DMS153 treated with DMSO at 0.1 percent for 48 hours (cell line): ENCODE data around the gene BEST1.
"Not testable (repeated sequence)": the region's sequence is repeated elsewhere in the genome, so short reads cannot be mapped to it uniquely, and the experiment has no call there.

Experiments
- DNase-seq: peaks from one replicate; lab custom pipeline; 2025; ENCODE audit not compliant: unreplicated experiment; lab: John Stamatoyannopoulos, UW

Gene BEST1

DNA sequence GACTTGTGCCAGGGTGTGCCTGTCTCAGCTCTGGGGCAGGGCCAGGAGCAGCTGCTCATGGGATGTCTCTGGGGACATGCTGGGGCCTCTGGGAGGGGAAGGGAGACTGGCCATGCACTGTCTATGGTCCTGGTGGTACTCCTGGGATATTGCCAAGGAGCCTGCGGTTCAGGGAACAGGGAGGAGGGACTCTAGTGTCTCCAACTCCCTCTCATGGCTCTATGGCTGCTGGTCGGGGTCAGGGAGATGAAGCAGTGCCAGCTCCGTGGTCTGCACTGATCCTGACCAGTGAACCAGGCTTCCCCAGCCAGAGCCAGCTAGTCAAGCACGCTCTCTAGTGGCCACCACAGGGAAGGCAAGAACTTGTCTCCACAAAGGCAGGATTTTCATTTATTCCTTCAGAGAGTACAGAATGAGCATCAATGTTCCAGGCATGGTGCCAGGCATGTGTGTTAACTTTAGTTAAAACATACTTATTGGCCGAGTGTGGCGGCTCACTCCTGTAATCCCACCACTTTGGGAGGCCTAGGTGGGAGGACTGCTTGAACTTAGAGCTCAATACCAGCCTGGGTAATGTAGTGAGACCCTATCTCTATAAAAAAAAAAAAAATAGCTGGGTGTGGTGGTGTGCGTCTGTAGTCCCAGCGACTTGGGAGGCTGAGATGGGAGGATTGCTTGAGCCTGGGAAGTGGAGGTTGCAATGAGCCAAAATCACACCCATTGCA lies 2.5 kb upstream of the BEST1 start:
- DNase-seq: peak; percentile 76

DNA sequence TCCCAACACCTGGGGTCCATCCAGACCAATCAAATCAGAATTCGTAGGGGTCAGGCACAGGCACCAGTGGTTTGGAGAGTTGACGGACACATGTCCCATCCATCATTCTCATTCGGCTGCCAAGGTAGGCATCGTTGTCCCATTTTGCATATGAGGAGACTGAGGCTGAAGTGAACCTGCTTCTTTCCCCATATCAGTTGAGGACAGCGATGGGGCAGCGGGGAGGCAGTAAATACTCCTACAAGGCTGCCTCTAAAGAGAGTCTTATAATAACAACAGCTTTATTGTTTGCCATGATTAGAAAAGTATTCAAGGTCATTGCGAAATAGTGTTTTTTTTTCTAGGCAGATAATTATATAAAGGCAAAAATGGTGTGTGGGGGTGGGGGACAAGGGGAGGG lies 1.6 kb upstream of the BEST1 start:
- DNase-seq: no peak

DNA sequence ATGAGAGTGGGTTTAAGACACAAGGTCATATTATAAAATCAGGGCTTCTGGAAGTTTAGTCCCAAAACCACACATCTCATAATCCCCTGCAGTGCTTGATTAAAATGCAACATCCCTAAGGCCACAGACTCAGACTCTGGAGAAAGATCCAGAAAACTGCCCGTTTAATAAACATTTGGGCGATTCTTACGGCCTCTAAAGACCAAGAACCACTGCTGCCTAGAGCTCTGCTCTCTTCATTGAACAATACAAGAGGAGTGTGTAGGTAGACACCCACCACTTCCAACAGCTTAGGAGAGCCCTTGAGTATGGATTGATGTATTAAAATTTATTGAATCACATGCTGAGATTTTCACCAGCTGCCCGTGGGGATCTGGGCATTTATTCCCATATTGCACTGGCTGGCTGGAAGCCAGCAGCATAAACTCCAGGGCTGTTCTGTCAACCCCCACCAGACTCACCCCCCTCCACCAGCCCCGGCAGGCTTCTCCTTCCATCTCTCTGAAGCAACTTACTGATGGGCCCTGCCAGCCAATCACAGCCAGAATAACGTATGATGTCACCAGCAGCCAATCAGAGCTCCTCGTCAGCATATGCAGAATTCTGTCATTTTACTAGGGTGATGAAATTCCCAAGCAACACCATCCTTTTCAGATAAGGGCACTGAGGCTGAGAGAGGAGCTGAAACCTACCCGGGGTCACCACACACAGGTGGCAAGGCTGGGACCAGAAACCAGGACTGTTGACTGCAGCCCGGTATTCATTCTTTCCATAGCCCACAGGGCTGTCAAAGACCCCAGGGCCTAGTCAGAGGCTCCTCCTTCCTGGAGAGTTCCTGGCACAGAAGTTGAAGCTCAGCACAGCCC lies 749 bp upstream of the BEST1 start:
- DNase-seq: peak; percentile 36

DNA sequence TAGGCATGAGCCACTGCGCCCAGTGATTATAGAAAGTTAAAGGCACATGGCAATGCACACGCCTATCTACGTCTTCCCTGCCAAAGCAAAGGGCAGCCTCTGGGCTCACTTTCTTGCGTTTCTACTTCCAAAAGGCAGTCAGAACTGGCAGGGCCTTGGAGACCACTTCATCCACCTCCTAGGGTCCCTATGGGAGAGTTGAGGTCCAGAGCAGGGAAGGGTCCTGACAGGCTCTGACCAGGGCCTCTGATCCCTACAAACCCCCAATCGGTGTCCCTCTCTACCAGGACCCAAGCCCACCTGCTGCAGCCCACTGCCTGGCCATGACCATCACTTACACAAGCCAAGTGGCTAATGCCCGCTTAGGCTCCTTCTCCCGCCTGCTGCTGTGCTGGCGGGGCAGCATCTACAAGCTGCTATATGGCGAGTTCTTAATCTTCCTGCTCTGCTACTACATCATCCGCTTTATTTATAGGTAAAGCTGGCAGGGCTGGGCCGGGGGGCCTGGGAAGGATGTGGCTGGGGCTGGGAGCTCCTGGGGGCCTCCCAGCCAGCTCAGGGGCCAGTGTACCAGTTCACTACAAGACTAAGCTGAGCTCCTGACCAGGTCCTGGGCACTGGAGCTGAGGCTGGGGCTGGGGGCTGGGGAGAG lies 1.5 kb downstream of the BEST1 start:
- no peak for DNase-seq

DNA sequence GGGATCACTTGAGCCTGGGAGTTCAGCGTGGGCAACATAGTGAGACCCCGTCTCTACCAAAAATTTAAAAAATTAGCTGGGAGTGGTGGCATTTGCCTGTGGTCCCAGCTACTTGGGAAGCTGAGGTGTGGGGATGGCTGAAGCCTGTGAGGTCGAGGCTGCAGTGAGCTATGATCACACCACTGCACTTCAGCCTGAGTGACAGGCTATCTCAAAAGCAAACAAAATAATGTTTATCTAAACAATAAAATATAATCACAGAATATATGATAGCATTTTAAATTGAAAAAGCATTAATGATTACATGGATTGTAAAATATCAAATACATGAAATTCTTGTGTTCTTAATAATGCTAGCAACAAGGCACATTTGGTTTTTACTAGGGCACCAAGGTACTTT lies 2.7 kb downstream of the BEST1 start:
- DNase-seq: no peak

DNA sequence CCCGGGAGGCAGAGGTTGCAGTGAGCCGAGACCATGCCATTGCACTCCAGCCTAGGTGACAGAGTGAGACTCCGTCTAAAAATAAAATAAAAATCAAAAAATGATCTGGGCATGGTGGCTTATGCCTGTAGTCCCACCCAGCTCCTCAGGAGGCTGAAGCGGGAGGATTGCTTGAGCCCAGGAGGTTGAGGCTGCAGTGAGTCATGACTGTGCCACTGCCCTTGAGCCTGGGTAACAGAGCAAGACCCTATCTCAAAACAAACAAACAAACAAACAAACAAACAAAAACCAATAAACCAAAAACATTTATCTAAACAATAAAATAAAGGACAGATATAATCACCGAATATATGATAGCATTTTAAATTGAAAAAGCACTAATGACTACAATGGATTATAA lies 3.5 kb downstream of the BEST1 start:
- DNase-seq: not testable (repeated sequence)

DNA sequence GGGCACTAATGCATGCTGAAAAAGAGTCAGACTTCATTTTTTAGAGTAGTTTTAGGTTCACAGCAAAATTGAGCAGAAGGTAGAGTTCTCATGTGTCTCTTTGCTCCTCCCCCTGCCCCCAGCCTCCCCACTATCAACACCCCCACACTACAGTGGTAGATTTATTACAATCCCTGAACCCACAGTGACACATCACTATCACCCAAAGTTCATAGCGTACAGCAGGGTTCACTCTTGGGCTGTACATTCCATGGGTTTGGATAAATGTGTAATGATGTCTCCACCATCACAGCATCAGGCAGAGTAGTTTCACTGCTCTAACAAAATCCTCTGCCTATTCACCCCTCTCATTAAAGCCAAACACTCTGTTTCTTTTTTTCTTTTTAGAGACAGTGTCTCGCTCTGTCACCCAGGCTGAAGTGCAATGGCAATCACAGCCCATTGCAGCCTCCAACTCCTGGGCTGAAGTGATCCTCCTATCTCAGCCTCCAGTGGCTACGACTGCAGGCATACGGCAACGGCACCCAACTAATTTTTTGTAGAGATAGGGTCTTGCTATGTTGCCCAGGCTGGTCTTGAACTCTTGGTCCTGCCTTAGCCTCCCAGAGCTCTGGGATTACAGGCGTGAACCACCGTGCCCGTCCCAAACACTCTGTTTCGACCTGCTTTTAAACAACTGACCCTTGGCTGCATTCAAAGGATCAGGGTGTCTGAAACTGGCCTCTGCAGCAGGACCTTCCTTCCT lies 4.1 kb downstream of the BEST1 start:
- no peak for DNase-seq

DNA sequence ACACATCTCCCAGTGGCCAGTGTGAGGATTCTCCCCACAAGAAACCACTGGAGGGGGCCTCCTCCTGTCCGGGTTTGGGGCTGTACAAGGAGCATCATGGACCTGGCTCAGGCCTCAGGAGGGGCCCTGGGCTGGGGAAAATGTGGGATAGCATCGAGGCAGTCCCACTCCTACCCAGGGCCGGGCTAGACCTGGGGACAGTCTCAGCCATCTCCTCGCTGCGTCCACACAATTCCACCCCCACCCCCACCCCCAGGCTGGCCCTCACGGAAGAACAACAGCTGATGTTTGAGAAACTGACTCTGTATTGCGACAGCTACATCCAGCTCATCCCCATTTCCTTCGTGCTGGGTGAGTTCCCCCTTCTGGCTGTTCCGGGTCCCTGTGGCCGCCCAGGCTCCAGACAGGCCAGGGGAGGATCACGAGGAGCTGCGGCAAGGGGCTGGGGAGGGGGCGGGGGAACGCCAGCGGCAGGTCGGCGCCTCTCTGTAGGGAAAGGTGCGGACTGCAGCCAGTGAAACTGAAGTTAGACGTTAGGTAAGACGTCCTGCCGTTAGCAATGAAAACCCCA lies 4.8 kb downstream of the BEST1 start:
- DNase-seq: no peak

DNA sequence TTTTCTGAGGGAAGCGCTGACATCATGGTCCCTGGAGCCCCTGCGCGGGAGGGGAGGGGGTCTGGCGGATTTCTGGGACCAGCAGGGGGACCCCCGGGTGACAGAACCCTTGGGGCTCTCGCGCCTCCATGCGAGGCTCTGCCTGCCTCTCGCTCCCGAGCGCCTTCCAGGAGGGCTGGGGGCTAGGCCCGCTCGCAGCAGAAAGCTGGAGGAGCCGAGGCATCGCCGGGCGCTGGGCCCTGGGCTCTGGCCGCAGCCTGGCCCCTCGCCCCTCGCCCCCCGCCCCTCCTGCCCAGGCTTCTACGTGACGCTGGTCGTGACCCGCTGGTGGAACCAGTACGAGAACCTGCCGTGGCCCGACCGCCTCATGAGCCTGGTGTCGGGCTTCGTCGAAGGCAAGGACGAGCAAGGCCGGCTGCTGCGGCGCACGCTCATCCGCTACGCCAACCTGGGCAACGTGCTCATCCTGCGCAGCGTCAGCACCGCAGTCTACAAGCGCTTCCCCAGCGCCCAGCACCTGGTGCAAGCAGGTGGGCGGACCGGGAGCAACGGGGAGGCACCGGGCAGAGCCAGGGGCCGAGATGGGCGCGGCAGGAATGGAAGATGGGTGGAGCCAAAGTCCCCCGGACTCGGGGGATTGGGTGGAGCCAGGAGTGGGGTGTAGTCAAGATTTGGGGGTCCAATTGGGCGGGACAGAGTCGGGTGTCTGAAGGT lies 5.4 kb downstream of the BEST1 start:
- peak; percentile 53 for DNase-seq

DNA sequence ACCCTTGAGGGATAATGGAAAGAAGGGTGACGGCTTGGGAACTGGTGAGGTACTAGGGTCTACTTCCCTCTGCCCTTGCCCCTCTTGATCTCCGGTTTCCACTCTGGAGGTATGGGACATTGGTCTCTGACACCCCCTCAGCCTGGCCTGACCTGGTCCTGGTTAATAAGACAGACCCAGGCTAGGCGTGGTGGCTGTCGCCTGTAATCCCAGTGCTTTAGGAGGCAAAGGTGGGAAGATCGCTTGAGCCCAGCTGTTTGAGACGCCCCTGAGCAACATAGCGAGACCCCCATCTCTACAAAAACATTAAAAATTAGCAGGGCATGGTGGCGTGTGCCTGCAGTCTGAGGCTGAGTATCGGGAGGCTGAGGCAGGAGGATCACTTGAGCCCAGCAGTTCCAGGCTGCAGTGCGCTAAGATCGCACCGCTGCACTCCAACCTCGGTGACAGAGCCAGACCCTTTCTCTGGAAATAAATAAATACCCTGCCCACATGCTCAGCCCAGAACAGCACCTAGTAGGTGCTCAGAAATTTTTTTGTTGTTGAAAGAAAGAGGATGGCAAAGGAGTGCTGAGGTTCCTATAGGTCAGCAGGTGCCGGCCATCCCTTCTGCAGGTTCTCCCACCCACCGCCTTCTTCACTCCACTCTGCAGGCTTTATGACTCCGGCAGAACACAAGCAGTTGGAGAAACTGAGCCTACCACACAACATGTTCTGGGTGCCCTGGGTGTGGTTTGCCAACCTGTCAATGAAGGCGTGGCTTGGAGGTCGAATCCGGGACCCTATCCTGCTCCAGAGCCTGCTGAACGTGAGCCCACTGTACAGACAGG lies 6.3 kb downstream of the BEST1 start:
- DNase-seq: no peak

DNA sequence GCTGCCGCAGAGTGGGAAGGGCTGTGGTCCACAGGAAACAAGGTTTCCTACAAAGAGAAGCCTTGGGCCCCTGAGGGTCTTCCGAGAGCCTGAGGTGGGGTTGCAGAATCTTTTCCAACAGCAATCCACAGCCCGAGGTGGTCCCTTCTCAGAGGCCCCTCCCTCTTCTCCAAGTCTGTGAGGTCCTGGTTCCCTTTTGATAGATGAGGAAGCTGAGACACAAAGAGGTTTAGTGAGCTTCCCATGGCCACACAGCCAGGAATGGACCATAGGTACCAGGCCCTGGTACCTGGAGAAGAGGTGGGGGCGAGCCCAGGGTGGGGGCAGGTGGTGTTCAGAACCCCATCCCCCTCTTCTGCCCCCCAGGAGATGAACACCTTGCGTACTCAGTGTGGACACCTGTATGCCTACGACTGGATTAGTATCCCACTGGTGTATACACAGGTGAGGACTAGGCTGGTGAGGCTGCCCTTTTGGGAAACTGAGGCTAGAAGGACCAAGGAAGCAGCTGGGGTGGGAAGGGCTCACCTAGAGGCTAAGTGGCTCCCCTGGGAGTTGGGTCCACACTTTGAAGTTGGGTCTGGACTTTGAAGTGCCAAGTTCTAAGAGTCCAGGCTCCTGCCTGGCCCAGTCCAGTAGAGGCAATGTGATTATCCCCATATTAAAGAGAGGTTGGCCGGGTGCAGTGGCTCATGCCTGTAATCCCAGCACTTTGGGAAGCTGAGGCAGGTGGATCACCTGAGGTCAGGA lies 7.0 kb downstream of the BEST1 start:
- no peak for DNase-seq

DNA sequence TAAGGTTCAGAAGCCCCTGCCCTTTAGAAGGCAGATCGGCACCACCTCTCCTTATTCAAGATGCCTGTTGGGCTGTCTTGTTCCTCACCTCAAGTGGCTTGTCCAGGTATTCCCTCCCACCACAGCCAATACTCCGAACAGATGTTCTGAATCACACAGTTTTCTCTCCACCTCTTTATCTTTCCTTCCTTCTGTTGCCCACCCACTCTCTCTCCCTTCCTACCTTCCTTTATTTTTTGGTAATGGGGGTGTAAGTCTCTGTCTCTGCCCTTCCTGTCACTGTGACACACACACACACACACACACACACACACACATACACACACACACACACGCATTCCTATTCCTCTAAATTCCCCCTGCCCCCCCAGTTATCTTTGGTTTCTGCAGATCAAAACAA lies 8.4 kb downstream of the BEST1 start:
- DNase-seq: no peak

DNA sequence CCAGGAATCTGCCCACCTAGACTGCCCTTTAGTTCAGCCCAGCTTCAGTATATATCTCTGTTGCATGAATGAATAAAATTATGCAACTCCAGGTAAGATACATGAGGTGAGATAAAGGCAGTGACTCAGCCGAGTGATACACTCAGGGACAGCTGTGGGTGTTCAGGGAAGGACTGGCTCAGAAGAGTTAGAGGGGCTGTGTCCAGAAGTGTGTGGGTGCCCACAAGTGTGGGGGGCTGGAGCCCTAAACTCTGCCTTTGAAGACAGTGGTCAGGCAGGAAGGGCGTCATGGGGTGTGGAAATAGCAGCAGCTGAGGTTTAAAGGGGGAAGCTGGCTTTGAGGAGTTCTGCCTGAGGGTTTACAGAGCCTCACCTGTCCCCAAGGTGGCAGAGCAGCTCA lies 9.0 kb downstream of the BEST1 start:
- DNase-seq: no peak

DNA sequence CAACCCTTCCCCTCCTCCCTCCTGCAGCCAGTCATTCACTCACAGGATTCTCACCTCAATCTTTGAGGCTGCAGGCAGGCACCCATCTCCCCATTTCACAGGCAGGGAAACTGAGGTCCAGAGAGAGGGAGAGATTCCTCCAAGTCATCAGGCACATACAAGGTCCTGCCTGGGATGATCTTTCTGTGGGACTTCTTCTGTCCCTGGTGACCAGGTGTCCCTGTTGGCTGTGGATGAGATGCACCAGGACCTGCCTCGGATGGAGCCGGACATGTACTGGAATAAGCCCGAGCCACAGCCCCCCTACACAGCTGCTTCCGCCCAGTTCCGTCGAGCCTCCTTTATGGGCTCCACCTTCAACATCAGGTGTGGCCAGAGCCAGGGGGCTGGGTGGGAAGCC lies 9.5 kb downstream of the BEST1 start:
- no peak for DNase-seq

DNA sequence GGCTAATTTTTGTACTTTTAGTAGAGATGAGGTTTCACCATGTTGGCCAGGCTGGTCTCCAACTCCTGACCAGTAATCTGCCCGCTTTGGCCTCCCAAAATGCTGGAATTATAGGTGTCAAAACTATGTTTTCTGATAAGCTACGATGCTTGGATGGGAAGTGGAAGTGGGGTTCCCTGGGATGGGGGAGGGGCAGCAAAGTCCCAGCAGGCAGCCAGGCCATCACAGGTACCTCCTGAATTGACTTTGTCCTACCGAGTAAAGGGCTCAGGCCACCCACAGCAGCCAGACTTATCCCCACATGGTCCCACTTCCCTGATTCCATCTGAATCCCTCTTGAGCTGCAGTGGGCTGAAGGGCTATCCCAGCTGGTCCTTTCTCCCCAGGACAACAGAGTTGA lies 10.4 kb downstream of the BEST1 start:
- DNase-seq: no peak

DNA sequence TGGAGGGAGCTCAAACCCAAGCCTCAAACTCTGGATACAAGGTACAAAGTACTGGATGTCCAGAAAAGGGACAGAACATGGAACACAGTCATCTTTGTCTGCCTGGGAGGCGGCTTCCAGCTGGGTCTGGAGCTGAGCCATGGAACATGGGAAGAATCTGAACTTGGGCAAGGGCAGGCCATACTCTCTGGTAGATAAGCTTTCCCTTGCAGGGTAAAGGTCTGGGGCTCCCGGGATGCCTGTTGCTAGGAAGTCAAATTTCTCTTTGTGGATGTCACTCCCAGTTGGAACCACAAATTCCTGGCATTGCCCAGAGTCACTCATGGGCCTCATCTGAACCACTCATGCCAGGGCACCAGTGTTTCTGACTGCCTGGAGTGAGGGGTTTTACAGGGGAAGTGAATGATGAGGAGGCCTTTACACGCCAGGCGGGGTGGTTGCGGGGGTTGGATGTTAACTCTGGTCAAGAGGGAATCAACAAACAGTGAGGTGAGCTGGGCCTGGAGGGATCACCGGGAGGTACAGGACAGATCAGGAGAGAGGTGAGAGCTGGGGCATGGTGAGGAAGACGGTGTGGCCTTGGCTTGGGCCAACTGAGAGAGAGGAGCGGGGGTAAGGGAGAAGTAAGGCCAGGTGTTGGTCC lies 11.5 kb downstream of the BEST1 start:
- DNase-seq: no peak

DNA sequence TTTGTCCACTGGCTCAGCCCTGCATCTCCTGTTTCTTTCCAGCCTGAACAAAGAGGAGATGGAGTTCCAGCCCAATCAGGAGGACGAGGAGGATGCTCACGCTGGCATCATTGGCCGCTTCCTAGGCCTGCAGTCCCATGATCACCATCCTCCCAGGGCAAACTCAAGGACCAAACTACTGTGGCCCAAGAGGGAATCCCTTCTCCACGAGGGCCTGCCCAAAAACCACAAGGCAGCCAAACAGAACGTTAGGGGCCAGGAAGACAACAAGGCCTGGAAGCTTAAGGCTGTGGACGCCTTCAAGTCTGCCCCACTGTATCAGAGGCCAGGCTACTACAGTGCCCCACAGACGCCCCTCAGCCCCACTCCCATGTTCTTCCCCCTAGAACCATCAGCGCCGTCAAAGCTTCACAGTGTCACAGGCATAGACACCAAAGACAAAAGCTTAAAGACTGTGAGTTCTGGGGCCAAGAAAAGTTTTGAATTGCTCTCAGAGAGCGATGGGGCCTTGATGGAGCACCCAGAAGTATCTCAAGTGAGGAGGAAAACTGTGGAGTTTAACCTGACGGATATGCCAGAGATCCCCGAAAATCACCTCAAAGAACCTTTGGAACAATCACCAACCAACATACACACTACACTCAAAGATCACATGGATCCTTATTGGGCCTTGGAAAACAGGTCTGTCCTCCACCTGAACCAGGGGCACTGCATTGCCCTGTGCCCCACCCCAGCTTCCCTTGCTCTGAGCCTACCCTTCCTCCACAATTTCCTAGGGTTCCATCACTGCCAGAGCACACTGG lies 12.3 kb downstream of the BEST1 start:
- no peak for DNase-seq

DNA sequence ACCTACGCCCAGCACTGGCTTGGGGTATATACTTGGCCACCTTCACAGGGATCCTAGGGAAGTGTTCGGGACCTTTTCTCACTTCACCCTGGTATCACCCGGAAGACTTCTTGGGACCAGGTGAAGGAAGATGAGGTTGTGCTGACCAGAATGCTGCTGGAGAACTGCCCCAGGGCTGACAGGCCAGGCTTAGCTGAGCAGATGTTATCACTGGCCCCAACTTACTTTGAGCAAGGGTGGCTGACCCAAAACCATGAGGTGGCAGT lies 12.8 kb downstream of the BEST1 start:
- no peak for DNase-seq
